Islet of Langerhans (tissue), 1 donor: ENCODE data around the gene FHAD1.

Experiments used
- FAIRE-seq: peaks from one replicate; lab custom pipeline; 2011; peaks lifted over from hg19 to GRCh38; lab: Jason Lieb, UNC

Gene FHAD1

DNA sequence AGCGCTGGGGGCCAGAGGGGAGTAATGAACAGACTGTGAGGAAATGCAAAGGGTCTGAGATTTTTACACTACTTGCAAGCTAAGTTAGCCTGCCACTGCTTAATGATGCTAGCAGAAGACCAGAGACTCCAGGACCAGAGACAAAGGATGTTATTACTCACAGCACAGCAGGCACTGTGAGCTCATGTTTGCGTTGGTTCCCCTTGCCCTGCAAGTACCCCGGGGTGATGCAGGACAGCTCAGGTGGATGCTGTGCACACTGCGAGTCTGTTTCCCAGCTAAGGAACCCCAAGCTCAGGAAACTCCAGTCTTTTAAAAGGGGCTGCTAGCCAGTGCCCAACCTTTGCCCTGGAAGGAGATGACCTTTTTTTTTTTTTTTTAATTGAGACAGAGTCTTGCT lies 1.2 kb downstream of the FHAD1 start:
- no peak for FAIRE-seq

GRCh38 chr1:15249081-15249480 lies 2.1 kb downstream of the FHAD1 start:
- no peak for FAIRE-seq

- no peak for FAIRE-seq
These were observed 5.1 kb downstream of the FHAD1 start for GRCh38 chr1:15251857-15252835.

DNA sequence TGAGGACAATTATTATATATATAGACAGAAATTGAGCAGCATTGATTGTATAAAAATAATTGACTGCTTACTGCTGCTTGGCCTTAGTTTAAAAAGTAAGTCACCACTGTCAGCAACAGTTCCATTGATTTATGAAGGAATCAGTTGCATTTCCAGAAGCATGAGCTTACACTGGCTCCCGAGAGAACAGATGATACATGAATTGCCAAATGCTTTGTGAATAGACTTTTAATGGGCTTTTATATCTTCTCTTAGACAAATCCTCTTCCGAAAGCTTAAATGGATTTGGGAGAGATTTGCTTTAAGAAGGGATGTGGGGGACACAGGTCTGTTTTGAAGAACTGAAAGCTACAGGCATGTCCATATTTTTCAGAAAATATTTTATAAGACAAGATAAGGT lies 7.5 kb downstream of the FHAD1 start:
- FAIRE-seq, result no peak

DNA sequence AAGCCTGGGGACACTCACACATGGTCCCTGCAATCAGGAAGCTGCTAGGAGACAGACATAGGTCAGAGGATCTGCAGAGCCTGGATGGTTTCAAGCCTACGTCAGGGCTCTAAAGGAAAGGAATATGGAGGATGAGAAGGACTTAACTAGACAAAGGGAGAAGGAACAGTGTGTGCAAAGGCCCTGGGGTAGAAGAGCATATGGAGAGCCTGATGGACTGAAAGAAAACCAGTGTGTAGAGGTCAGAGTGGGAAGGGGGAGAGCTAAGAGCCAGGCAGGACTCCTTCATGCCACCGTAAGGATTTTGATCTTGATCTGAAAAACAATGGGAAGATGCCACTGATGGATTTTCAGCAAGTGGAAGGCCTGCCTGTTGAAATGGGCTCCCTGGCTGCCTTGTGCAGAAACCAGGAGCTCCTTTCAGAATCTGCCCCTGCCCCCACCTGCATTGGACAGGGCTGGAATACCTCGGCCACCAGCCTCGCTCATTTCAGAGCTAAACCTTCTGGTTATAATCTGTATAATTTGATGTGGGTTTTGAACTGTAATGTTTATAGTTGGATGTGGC lies 8.6 kb downstream of the FHAD1 start:
- FAIRE-seq, result no peak

- FAIRE-seq, result no peak
These were observed 9.6 kb downstream of the FHAD1 start for GRCh38 chr1:15256584-15256983.

GRCh38 chr1:15257309-15257708 lies 10.3 kb downstream of the FHAD1 start:
- no peak for FAIRE-seq

- FAIRE-seq, result no peak
These were observed 12.0 kb downstream of the FHAD1 start for GRCh38 chr1:15258833-15259621.

GRCh38 chr1:15259622-15260007 lies 12.6 kb downstream of the FHAD1 start:
- FAIRE-seq, result no peak

GRCh38 chr1:15260418-15261154 lies 13.6 kb downstream of the FHAD1 start:
- FAIRE-seq, result no peak

GRCh38 chr1:15261155-15262002 lies 14.4 kb downstream of the FHAD1 start:
- FAIRE-seq, result no peak

DNA sequence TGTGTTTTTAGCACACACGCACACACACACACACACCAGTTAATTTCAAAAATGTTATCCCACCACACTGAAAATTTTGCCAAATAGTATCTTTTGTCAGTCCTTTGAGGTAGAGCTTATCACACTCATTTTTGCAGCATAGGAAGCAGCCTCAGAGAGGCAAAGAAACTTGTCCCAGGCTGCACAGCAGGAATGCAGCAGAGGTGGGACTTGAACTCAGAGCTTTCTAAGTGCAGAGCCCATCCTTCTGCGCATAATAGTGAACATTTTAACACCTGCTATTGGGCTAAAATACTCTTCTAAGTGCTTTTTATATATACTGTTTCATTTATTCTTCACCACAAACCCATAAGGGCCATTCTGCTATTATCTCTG lies 15.0 kb downstream of the FHAD1 start:
- no peak for FAIRE-seq

- FAIRE-seq, result no peak
These were observed 15.7 kb downstream of the FHAD1 start for GRCh38 chr1:15262706-15263105.

GRCh38 chr1:15264769-15265168 lies 17.7 kb downstream of the FHAD1 start:
- no peak for FAIRE-seq

- no peak for FAIRE-seq
These were observed 24.2 kb downstream of the FHAD1 start for GRCh38 chr1:15271196-15271595.

- FAIRE-seq, result no peak
These were observed 25.2 kb downstream of the FHAD1 start for GRCh38 chr1:15272009-15272781.

GRCh38 chr1:15272782-15273127 lies 25.7 kb downstream of the FHAD1 start:
- FAIRE-seq, result no peak

DNA sequence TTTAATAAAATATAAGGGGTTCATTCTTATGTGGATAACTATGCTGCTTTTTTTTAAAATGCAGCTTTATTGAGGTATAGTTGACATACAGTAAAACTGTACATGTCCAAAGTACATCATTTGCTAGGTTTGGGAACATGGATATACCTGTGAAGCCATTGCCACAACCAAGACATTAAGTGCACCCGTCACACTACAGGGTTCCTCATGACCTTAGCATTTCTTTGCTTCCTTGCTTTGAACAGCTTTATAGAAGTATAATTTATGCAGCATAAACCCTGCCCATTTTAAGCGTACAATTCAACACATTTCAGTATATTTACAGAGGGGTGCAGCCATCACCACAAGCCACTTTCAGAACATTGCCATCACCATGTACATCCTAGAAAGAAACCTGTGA lies 26.3 kb downstream of the FHAD1 start:
- FAIRE-seq, result no peak

GRCh38 chr1:15275921-15276683 lies 29.1 kb downstream of the FHAD1 start:
- no peak for FAIRE-seq
